Endothelial cell (in vitro differentiated cells): ENCODE measurements around the gene TMEM109. TPM values are rescaled to one million over a fixed set of nuclear protein-coding genes. Genes with fewer than 3 reads are reported as not detected.
A peak's percentile ranks its signal among the peaks of the same experiment; 100 is the strongest.

Experiments
- DNase-seq: peaks from one replicate; pipeline ENCODE4 v3.0.0; 2021; ENCODE audit warnings: low spot score
- H3K27ac Mint-ChIP-seq: one replicate; pipeline ENCODE4 v1.8.0; 2021; ENCODE audit warnings: mixed read lengths, inconsistent platforms; ENCODE audit not compliant: unreplicated experiment
- H3K27me3 Mint-ChIP-seq: one replicate; pipeline ENCODE4 v1.8.0; 2021; ENCODE audit warnings: mild to moderate bottlenecking, moderate library complexity, mixed read lengths, inconsistent platforms; ENCODE audit not compliant: unreplicated experiment
- H3K36me3 Mint-ChIP-seq: one replicate; pipeline ENCODE4 v1.8.0; 2021; ENCODE audit warnings: mild to moderate bottlenecking, low read depth, mixed read lengths, inconsistent platforms; ENCODE audit not compliant: unreplicated experiment
- H3K4me1 Mint-ChIP-seq: one replicate; pipeline ENCODE4 v1.8.0; 2021; ENCODE audit warnings: mild to moderate bottlenecking, mixed read lengths, inconsistent platforms; ENCODE audit not compliant: unreplicated experiment
- H3K4me3 Mint-ChIP-seq: one replicate; pipeline ENCODE4 v1.8.0; 2021; ENCODE audit warnings: mild to moderate bottlenecking, mixed read lengths, inconsistent platforms; ENCODE audit not compliant: unreplicated experiment
- H3K9me3 Mint-ChIP-seq: one replicate; pipeline ENCODE4 v1.8.0; 2021; ENCODE audit warnings: mixed read lengths, inconsistent platforms; ENCODE audit not compliant: unreplicated experiment
- total RNA-seq: library from RNA; stranded (reverse); fragmentation: NEBNext Ultra II Directional; extraction: Animal tissue kit (Norgen Biotek cat#: 25700); gene quantifications from one replicate; pipeline ENCODE4 v1.2.1, GENCODE V29; 2021; ENCODE audit not compliant: unreplicated experiment
- TF ChIP-seq, protein P1 (sequence below): fragments of 200-600 bp; sonication (generic); IDR thresholded peaks from one replicate; pipeline ENCODE4 v1.5.0; 2021; ENCODE audit warnings: antibody characterized with exemption; ENCODE audit not compliant: unreplicated experiment

Gene TMEM109
- total RNA-seq, 1 donor from 2014 or later = 95.1 TPM

DNA sequence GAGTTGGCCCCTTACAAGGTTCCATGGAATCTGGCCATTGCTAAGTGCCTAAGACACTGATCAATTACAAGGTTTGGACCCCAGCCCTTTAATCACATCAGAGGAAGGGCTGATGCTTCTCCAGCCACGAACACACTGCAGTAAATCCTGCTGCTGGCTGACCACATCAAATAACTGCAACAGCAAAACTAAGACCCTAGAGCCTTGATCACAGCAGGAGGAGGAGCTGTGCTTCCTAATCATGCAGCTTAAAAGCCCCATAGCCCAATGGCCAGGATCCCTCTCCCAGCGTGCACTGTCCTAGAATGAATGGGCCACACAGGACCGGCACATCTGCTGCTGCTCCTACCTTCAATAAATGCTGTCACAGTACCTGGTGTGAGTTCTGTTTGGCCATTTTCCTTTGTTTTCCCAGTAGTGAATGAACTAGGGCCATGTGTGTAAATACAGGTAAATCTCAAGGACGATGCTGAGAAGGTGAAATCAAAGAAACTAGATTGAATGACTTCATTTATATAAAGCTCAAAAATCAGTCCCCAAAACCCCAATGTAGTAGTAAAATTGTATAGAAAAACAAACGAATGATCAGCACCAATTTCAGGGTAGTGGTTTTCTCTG is 33.9 kb upstream of the TMEM109 start:
- no peaks in the 10 kb centered on the region for H3K9me3 Mint-ChIP-seq
- no peak overlapping the region for H3K4me3 Mint-ChIP-seq
- no peaks in the 10 kb centered on the region for H3K36me3 Mint-ChIP-seq
- no peak overlapping the region for H3K27ac Mint-ChIP-seq
- H3K4me1 Mint-ChIP-seq = peaks cover 18% of the 10 kb centered on the region
- TF ChIP-seq, protein P1, sequence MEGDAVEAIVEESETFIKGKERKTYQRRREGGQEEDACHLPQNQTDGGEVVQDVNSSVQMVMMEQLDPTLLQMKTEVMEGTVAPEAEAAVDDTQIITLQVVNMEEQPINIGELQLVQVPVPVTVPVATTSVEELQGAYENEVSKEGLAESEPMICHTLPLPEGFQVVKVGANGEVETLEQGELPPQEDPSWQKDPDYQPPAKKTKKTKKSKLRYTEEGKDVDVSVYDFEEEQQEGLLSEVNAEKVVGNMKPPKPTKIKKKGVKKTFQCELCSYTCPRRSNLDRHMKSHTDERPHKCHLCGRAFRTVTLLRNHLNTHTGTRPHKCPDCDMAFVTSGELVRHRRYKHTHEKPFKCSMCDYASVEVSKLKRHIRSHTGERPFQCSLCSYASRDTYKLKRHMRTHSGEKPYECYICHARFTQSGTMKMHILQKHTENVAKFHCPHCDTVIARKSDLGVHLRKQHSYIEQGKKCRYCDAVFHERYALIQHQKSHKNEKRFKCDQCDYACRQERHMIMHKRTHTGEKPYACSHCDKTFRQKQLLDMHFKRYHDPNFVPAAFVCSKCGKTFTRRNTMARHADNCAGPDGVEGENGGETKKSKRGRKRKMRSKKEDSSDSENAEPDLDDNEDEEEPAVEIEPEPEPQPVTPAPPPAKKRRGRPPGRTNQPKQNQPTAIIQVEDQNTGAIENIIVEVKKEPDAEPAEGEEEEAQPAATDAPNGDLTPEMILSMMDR = no peak
- DNase-seq = no peak
- peaks cover 2% of the 10 kb centered on the region for H3K27me3 Mint-ChIP-seq

DNA sequence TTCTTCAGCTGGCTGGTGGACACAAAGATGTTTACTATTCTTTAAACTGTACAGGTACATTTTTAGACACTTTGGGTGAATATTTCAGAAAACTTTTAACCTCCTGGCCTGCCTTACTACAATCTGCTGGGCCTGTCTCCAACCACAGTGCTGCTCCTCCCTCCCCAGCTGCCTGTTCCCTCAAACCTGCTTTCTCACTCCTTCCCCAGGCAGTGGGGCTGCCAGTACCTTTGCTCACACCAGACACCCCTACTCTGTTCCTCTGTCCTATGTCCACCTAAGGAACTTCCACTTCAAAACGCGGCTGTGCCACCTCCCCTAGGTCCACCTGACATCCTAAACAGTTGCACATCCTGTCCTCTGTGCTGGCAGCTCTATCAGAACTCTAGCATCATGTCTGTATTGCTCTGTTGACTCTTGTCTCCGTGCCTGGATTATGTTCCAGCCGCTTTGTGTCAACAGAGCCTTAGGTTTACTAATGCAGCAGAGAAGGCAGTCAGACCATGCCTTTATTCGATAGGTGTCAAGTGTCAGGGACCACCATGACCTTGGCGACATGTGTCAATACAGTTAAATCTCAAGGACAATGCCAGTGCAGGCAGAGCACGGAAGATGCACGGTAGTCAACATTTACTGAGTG is 33.2 kb upstream of the TMEM109 start:
- H3K4me1 Mint-ChIP-seq = peaks cover 18% of the 10 kb centered on the region
- H3K4me3 Mint-ChIP-seq = no peak overlapping the region
- no peaks in the 10 kb centered on the region for H3K36me3 Mint-ChIP-seq
- H3K27me3 Mint-ChIP-seq = peaks cover 2% of the 10 kb centered on the region
- DNase-seq = no peak
- TF ChIP-seq, protein P1 = no peak
- no peaks in the 10 kb centered on the region for H3K9me3 Mint-ChIP-seq
- no peak overlapping the region for H3K27ac Mint-ChIP-seq

GRCh38 chr11:60887556-60887955 is 26.4 kb upstream of the TMEM109 start:
- no peaks in the 10 kb centered on the region for H3K4me1 Mint-ChIP-seq
- H3K27ac Mint-ChIP-seq = no peak overlapping the region
- peaks cover 8% of the 10 kb centered on the region for H3K36me3 Mint-ChIP-seq
- H3K27me3 Mint-ChIP-seq = peaks cover 2% of the 10 kb centered on the region
- TF ChIP-seq, protein P1 = peak; percentile 46
- DNase-seq = peak; percentile 62
- H3K9me3 Mint-ChIP-seq = no peaks in the 10 kb centered on the region
- H3K4me3 Mint-ChIP-seq = peak overlapping the region; percentile 60

DNA sequence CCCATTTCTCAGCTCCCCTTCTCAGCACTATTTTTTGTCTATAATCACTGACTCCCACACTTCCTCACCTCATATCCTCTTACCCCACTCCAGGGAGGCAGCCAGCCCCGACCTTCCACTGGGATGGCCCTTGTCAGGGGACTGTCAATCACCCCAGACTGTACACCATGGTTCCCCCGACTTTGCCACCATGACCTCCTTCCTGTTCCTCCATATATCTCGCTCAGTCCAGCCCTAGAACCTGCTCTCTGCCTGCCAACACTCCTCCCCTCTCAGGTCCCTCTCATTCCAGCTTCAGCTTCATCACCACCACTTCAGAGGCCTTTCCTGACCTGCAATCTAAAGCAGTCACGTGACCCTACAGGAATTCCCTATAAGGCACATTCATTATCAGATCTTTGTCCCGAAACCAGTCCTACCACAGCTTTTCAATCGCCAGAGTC is 24.1 kb upstream of the TMEM109 start:
- Mint-ChIP-seq H3K4me3 (no peak overlapping the region), H3K4me1 (no peaks in the 10 kb centered on the region), H3K27me3 (peaks cover 2% of the 10 kb centered on the region), H3K9me3 (no peaks in the 10 kb centered on the region), H3K27ac (peak overlapping the region; percentile 68), H3K36me3 (peaks cover 18% of the 10 kb centered on the region)
- TF ChIP-seq, protein P1 = no peak
- no peak for DNase-seq

GRCh38 chr11:60890696-60891095 is 23.3 kb upstream of the TMEM109 start:
- no peaks in the 10 kb centered on the region for H3K4me1 Mint-ChIP-seq
- H3K4me3 Mint-ChIP-seq = no peak overlapping the region
- H3K9me3 Mint-ChIP-seq = no peaks in the 10 kb centered on the region
- no peak overlapping the region for H3K27ac Mint-ChIP-seq
- peaks cover 26% of the 10 kb centered on the region for H3K36me3 Mint-ChIP-seq
- DNase-seq = no peak
- TF ChIP-seq, protein P1 = no peak
- H3K27me3 Mint-ChIP-seq = peaks cover 2% of the 10 kb centered on the region
